Measurements from ENCODE around the gene GPR158. TPM values are rescaled to one million over a fixed set of nuclear protein-coding genes. Genes with fewer than 3 reads are reported as not detected.
A peak's percentile ranks its signal among the peaks of the same experiment; 100 is the strongest.

GPR158 gene
- total and polyA plus RNA-seq, 2 experiments from 2014 or later = not detected

DNA sequence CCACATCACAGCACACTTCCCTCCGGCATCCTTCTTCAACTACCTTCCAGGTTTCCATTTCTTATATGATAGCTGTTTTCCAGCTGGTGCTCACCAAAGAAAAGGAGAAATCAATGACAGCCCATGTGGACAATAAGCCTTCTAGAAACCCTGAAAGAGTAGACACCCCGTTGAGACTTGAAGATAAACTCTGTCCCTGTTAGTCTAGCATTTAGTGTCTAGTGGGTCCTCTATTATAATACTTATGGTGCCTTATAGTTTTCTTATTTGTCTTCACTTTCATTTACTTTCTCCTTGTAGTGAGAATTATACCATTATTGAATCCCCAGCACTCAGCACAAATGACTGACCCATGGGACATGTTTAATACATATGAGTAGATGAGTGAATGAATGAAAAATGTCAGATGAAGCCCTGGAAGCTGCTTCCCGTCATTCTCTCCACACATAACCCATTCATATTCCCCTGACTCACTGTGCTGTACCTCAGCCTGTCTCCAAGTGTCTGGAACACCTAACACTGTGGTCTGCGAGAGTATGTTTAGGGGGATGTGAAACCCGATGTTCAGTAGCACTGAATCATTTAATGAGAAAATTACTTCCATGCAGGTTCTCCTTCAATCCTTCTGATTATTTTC is 377.6 kb downstream of the GPR158 start:
- Histone ChIP-seq H3K9ac (no peak overlapping the region), H3K9me3 (ENCODE audit: low read depth) (no peaks in the 10 kb centered on the region), H3K4me1 (ENCODE audit: insufficient read depth) (no peaks in the 10 kb centered on the region), H3K27me3 (replicated peaks; ENCODE audit: insufficient read depth) (no peaks in the 10 kb centered on the region), H3K27ac (no peak overlapping the region), H4K20me1 (ENCODE audit: insufficient read depth) (no peaks in the 10 kb centered on the region), H2AFZ (no peak overlapping the region), H3F3A (ENCODE audit: insufficient read depth) (no peaks in the 10 kb centered on the region), H3K4me2 (ENCODE audit: unreplicated experiment) (no peak overlapping the region), H3K36me3 (ENCODE audit: low read depth) (no peaks in the 10 kb centered on the region), H3K9me2 (ENCODE audit: insufficient read depth) (no peaks in the 10 kb centered on the region), H3K79me2 (ENCODE audit: insufficient read depth) (no peaks in the 10 kb centered on the region), H3K4me3 (no peak overlapping the region)
- DNase-seq = no peak
- no peak for TF ChIP-seq EZH2phosphoT487 (IDR thresholded peaks at IDR 0.05; ENCODE audit: insufficient read depth, low read depth)
- TF ChIP-seq EZH2 (IDR thresholded peaks at IDR 0.05; ENCODE audit: insufficient read depth, poor library complexity, severe bottlenecking) = no peak
- WGBS, 2 experiments (ENCODE audit: low coverage in 1 of 2, low lambda C conversion rate in 2 of 2, missing lambda C conversion rate in 2 of 2) = 21 to 23% methylated on average over 5 of the region's 5 CpGs
- in situ Hi-C loops (cut with MboI) = no loop called here

DNA sequence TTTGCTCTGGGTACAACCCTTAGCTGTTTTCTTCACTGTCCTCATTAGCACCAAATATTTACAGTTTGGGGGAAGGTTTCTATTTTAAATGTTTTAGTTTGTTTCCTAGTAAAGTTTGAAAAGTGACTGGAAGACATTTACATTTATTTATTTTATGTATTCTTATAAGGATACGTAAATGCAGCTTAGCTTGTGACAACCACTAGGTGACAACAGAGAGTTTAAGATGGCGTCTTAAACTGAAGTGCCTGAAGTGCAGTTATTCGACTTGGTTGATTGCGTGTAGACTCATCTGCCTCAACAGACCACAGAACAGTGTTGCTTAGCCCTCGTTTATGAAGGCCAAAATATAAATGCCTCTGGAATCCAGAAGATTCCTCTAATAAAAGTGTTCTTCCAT is 381.1 kb downstream of the GPR158 start:
- Histone ChIP-seq H3K27me3 (replicated peaks; ENCODE audit: insufficient read depth) (no peaks in the 10 kb centered on the region), H3K4me1 (ENCODE audit: insufficient read depth) (no peaks in the 10 kb centered on the region), H3K4me3 (no peak overlapping the region), H3K79me2 (ENCODE audit: insufficient read depth) (no peaks in the 10 kb centered on the region), H3K9me2 (ENCODE audit: insufficient read depth) (no peaks in the 10 kb centered on the region), H3K36me3 (ENCODE audit: low read depth) (no peaks in the 10 kb centered on the region), H3K4me2 (ENCODE audit: unreplicated experiment) (no peak overlapping the region), H4K20me1 (ENCODE audit: insufficient read depth) (no peaks in the 10 kb centered on the region), H3K9ac (no peak overlapping the region), H3K27ac (no peak overlapping the region), H3K9me3 (ENCODE audit: low read depth) (no peaks in the 10 kb centered on the region), H3F3A (ENCODE audit: insufficient read depth) (no peaks in the 10 kb centered on the region), H2AFZ (no peak overlapping the region)
- DNase-seq = no peak
- TF ChIP-seq EZH2phosphoT487 (IDR thresholded peaks at IDR 0.05; ENCODE audit: insufficient read depth, low read depth) = no peak
- in situ Hi-C loops (cut with MboI) = no loop called here
- 18 to 22% methylated on average over 5 of the region's 5 CpGs for WGBS, 2 experiments (ENCODE audit: low coverage in 1 of 2, low lambda C conversion rate in 2 of 2, missing lambda C conversion rate in 2 of 2)

DNA sequence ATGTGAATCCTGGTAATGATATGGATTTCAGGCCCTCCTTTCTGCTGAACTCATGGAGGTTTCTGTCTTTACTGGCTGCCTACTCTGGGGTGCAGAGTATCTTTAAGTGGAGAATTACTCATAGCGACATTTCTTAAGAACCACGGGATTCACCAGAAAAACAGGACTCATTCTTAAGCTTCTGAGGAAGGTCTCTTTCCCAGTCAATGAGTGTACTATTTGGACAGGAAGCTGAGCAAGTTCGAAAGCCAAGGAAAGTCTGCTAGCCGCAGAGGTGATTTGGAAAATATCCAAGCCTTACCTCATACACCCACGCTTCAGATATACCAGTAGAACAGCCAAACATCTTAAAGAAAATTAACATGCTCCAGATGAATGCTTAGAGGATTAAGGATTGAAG is 381.7 kb downstream of the GPR158 start:
- H3K9me2 ChIP-seq (ENCODE audit: insufficient read depth) = no peaks in the 10 kb centered on the region
- H3K27ac ChIP-seq = no peak overlapping the region
- in situ Hi-C loops (cut with MboI) = no loop called here
- H3F3A ChIP-seq (ENCODE audit: insufficient read depth) = no peaks in the 10 kb centered on the region
- TF ChIP-seq EZH2 (IDR thresholded peaks at IDR 0.05; ENCODE audit: insufficient read depth, poor library complexity, severe bottlenecking) = no peak
- TF ChIP-seq EZH2phosphoT487 (IDR thresholded peaks at IDR 0.05; ENCODE audit: insufficient read depth, low read depth) = no peak
- no peak overlapping the region for H3K4me3 ChIP-seq
- no peaks in the 10 kb centered on the region for H3K9me3 ChIP-seq (ENCODE audit: low read depth)
- H3K4me2 ChIP-seq (ENCODE audit: unreplicated experiment) = no peak overlapping the region
- no peak overlapping the region for H3K9ac ChIP-seq
- no peaks in the 10 kb centered on the region for H3K4me1 ChIP-seq (ENCODE audit: insufficient read depth)
- H3K27me3 ChIP-seq (replicated peaks; ENCODE audit: insufficient read depth) = no peaks in the 10 kb centered on the region
- no peak overlapping the region for H2AFZ ChIP-seq
- 15 to 33% methylated on average over 5 of the region's 5 CpGs for WGBS, 2 experiments (ENCODE audit: low coverage in 1 of 2, low lambda C conversion rate in 2 of 2, missing lambda C conversion rate in 2 of 2)
- no peaks in the 10 kb centered on the region for H4K20me1 ChIP-seq (ENCODE audit: insufficient read depth)
- DNase-seq = peak; percentile 1
- no peaks in the 10 kb centered on the region for H3K36me3 ChIP-seq (ENCODE audit: low read depth)
- no peaks in the 10 kb centered on the region for H3K79me2 ChIP-seq (ENCODE audit: insufficient read depth)

DNA sequence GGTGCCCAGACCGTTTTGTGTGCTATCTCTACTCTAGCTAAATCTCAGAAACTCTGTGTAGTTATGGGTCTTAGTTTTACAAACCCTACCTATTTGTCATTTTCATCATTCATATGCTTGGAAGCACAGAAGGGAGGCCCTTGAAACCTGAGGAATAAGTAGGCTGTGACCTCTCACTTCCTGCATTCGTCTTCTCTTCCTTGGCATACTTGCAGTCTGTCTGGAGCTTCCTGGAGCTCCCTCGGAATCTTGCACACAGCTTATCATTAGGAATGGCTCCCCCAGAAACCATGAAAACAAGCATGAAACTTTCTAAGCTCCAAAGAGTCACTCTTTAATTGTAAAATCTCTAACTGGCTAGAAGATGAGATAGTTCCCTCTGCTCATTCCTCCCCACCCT is 382.3 kb downstream of the GPR158 start:
- Histone ChIP-seq H3K79me2 (ENCODE audit: insufficient read depth) (no peaks in the 10 kb centered on the region), H3K27me3 (replicated peaks; ENCODE audit: insufficient read depth) (no peaks in the 10 kb centered on the region), H3K4me3 (no peak overlapping the region), H3K4me1 (ENCODE audit: insufficient read depth) (no peaks in the 10 kb centered on the region), H3K9ac (no peak overlapping the region), H3K27ac (no peak overlapping the region), H2AFZ (no peak overlapping the region), H3K9me3 (ENCODE audit: low read depth) (no peaks in the 10 kb centered on the region), H3K9me2 (ENCODE audit: insufficient read depth) (no peaks in the 10 kb centered on the region), H3K4me2 (ENCODE audit: unreplicated experiment) (no peak overlapping the region), H3K36me3 (ENCODE audit: low read depth) (no peaks in the 10 kb centered on the region), H3F3A (ENCODE audit: insufficient read depth) (no peaks in the 10 kb centered on the region), H4K20me1 (ENCODE audit: insufficient read depth) (no peaks in the 10 kb centered on the region)
- 2 to 3% methylated on average over 3 of the region's 3 CpGs for WGBS, 2 experiments (ENCODE audit: low coverage in 1 of 2, low lambda C conversion rate in 2 of 2, missing lambda C conversion rate in 2 of 2)
- in situ Hi-C loops (cut with MboI) = no loop called here
- TF ChIP-seq EZH2 (IDR thresholded peaks at IDR 0.05; ENCODE audit: insufficient read depth, poor library complexity, severe bottlenecking) = no peak
- DNase-seq = no peak

DNA sequence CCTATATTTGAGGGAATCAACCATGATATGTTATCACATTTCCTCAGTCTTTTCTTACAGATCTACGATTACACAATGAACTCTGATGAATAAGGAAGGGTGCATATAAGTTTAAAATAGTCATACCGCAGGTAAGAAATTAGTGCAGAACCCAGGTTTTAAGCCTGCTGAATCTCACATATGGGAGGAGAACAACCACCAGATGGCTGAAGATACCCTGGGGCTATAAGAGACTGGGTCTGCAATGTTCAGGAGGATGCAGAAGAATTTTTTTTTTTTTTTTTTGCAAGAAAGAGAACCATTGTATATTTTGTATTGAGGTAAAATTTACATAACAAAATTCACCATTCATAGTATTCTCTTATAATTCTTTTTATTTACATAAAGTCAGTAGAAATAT is 387.0 kb downstream of the GPR158 start:
- H3K27ac ChIP-seq = no peak overlapping the region
- no peaks in the 10 kb centered on the region for H3K9me2 ChIP-seq (ENCODE audit: insufficient read depth)
- H3K4me3 ChIP-seq = no peak overlapping the region
- in situ Hi-C loops (cut with MboI) = no loop called here
- H3F3A ChIP-seq (ENCODE audit: insufficient read depth) = no peaks in the 10 kb centered on the region
- H2AFZ ChIP-seq = no peak overlapping the region
- 16 to 34% methylated on average over 2 of the region's 2 CpGs for WGBS, 2 experiments (ENCODE audit: low coverage in 1 of 2, low lambda C conversion rate in 2 of 2, missing lambda C conversion rate in 2 of 2)
- H4K20me1 ChIP-seq (ENCODE audit: insufficient read depth) = no peaks in the 10 kb centered on the region
- DNase-seq = no peak
- H3K27me3 ChIP-seq (replicated peaks; ENCODE audit: insufficient read depth) = no peaks in the 10 kb centered on the region
- no peak overlapping the region for H3K9ac ChIP-seq
- H3K9me3 ChIP-seq (ENCODE audit: low read depth) = no peaks in the 10 kb centered on the region
- H3K4me2 ChIP-seq (ENCODE audit: unreplicated experiment) = no peak overlapping the region
- TF ChIP-seq EZH2 (IDR thresholded peaks at IDR 0.05; ENCODE audit: insufficient read depth, poor library complexity, severe bottlenecking) (no peak), EZH2phosphoT487 (IDR thresholded peaks at IDR 0.05; ENCODE audit: insufficient read depth, low read depth) (no peak)
- no peaks in the 10 kb centered on the region for H3K36me3 ChIP-seq (ENCODE audit: low read depth)
- H3K79me2 ChIP-seq (ENCODE audit: insufficient read depth) = no peaks in the 10 kb centered on the region
- H3K4me1 ChIP-seq (ENCODE audit: insufficient read depth) = no peaks in the 10 kb centered on the region

All from GM23248 (cell line).